HepG2 (cell line): ENCODE data around the gene ACVR1B. TPM values are rescaled to one million over a fixed set of nuclear protein-coding genes. Genes with fewer than 3 reads are reported as not detected.

ENCODE experiments used
- ATM ChIP-seq: fragments of 450-650 bp; IDR thresholded peaks from 2 replicates; pipeline ENCODE4 v1.7.1; 2017; ENCODE audit warnings: mild to moderate bottlenecking, borderline replicate concordance
- E2F1 ChIP-seq: sonication (generic); formaldehyde crosslinking; IDR thresholded peaks from 2 replicates; pipeline ENCODE4 v1.5.0; 2020; ENCODE audit warnings: missing genetic modification reagents
- FOXA1 ChIP-seq, 2 experiments: fragments of 450-650 bp in 1 of 2; sonication (generic) in 1 of 2; formaldehyde crosslinking in 1 of 2; IDR thresholded peaks; 2 replicates each; pipeline versions ENCODE4 v1.4.0 to v1.6.1; 2016 to 2020; ENCODE audit warnings: missing genetic modification reagents in 1 of 2
- FOXK1 ChIP-seq: sonication (generic); formaldehyde crosslinking; IDR thresholded peaks from 2 replicates; pipeline ENCODE4 v1.4.0; 2020; ENCODE audit warnings: low read depth, missing genetic modification reagents, borderline replicate concordance
- FOXM1 ChIP-seq: sonication (generic); formaldehyde crosslinking; IDR thresholded peaks from 2 replicates; pipeline ENCODE4 v1.5.0; 2020; ENCODE audit warnings: missing genetic modification reagents
- HBP1 ChIP-seq: IDR thresholded peaks from 2 replicates; pipeline ENCODE4 v1.6.1; 2016; ENCODE audit warnings: low read depth, control low read depth
- KDM1A ChIP-seq: IDR thresholded peaks from 2 replicates; pipeline ENCODE4 v1.6.1; 2016; ENCODE audit warnings: missing compliant biosample characterization
- PAXIP1 ChIP-seq: sonication (generic); formaldehyde crosslinking; conservative IDR thresholded peaks from 2 replicates; pipeline ENCODE4 v1.4.0; 2020; ENCODE audit warnings: mild to moderate bottlenecking, missing genetic modification reagents, moderate library complexity
- THAP11 ChIP-seq: IDR thresholded peaks from 2 replicates; pipeline ENCODE4 v1.6.1; 2016; ENCODE audit warnings: missing biosample characterization, missing genetic modification reagents
- XRCC5 ChIP-seq: fragments of 200-400 bp; formaldehyde crosslinking; optimal IDR thresholded peaks from 2 replicates; pipeline ENCODE3; 2017; ENCODE audit warnings: mild to moderate bottlenecking, low read length
- YY1 ChIP-seq: IDR thresholded peaks from 2 replicates; pipeline ENCODE4 v1.6.1; 2011; ENCODE audit warnings: low read length, low read depth, moderate library complexity, mild to moderate bottlenecking; ENCODE audit not compliant: insufficient read depth, insufficient replicate concordance
- ZBTB4 ChIP-seq: sonication (generic); formaldehyde crosslinking; IDR thresholded peaks from 2 replicates; pipeline ENCODE4 v1.4.0; 2020; ENCODE audit warnings: missing genetic modification reagents, mild to moderate bottlenecking, borderline replicate concordance
- ZBTB7B ChIP-seq: sonication (generic); formaldehyde crosslinking; IDR thresholded peaks from 2 replicates; pipeline ENCODE4 v1.4.0; 2020; ENCODE audit warnings: missing genetic modification reagents
- ZNF460 ChIP-seq: sonication (generic); formaldehyde crosslinking; IDR thresholded peaks from 2 replicates; pipeline ENCODE4 v1.5.1; 2020; ENCODE audit warnings: missing genetic modification reagents, mild to moderate bottlenecking, borderline replicate concordance
- ZNF576 ChIP-seq: sonication (generic); formaldehyde crosslinking; IDR thresholded peaks from 2 replicates; pipeline ENCODE4 v1.4.0; 2020; ENCODE audit warnings: mild to moderate bottlenecking, missing genetic modification reagents
- ZNF580 ChIP-seq: IDR thresholded peaks from 2 replicates; pipeline ENCODE4 v1.6.1; 2016; ENCODE audit warnings: low read depth, borderline replicate concordance
- ZNF749 ChIP-seq: sonication (generic); formaldehyde crosslinking; IDR thresholded peaks from 2 replicates; pipeline ENCODE4 v1.8.0; 2022; ENCODE audit warnings: mild to moderate bottlenecking, missing genetic modification reagents, moderate library complexity, borderline replicate concordance
- polyA plus RNA-seq, 8 experiments: library from polyadenylated mRNA; depleted of rRNA in 3 of 8; stranded (reverse) in 7 of 8; unstranded in 1 of 8; fragments of >200 nt; fragmentation: Illumina TruSeq in 4 of 8; extraction: Trizol in 4 of 8; gene quantifications; 2 replicates each; pipeline versions ENCODE4 v1.2.1 to v1.2.3, GENCODE V29; 2011 to 2016; ENCODE audit warnings: low read depth in 4 of 8, missing spikeins in 1 of 8, mixed read lengths in 1 of 8; ENCODE audit not compliant: insufficient read depth in 1 of 8
- total RNA-seq, 5 experiments: library from RNA; depleted of rRNA; stranded (reverse); fragments of >200 nt; fragmentation: Illumina TruSeq; extraction: Trizol; gene quantifications; 2 replicates each; pipeline ENCODE4 v1.2.3, GENCODE V29; 2016; ENCODE audit warnings: low read depth in 1 of 5

ACVR1B gene
- total and polyA plus RNA-seq, 2 of the 13 experiments (the other 11 are each of a cell fraction or from before 2014, with no cell fraction given) = 8.9 to 12.1 TPM

- TF ChIP-seq ZBTB4 (CRISPR knock-in tag) (no peak), ZNF576 (CRISPR knock-in tag) (no peak), E2F1 (CRISPR knock-in tag) (no peak), THAP11 (CRISPR knock-in tag) (0 out of 2 replicates have a peak, but pooled peaks have one; percentile 42), ZNF749 (no peak), FOXK1 (CRISPR knock-in tag) (no peak), FOXA1 (IDR thresholded peaks at IDR 0.05) (no peak), FOXA1 (CRISPR knock-in tag; IDR thresholded peaks at IDR 0.05) (peak; percentile 38), YY1 (peak; percentile 39), PAXIP1 (CRISPR knock-in tag) (peak; percentile 64), FOXM1 (CRISPR knock-in tag) (no peak), ZNF580 (CRISPR knock-in tag) (peak; percentile 52; the same call in 1 of the 2 replicates), ZNF460 (no peak), HBP1 (no peak), XRCC5 (no peak), KDM1A (no peak), ATM (no peak), ZBTB7B (CRISPR knock-in tag) (peak; percentile 77; the same call in 1 of the 2 replicates)
These were observed 81.4 kb downstream of the ACVR1B start (continued) for GRCh38 chr12:52032804-52033445.
